Activated T-cell treated with anti-CD3 and anti-CD28 coated beads, Interleukin-2, amount 50 U/mL, for 72 hours (primary cell): ENCODE measurements around the gene MYO9B. TPM values are rescaled to one million over a fixed set of nuclear protein-coding genes. Genes with fewer than 3 reads are reported as not detected.

Experiments
- ATAC-seq, 2 donors: fragments of 150-1000 bp; cut with Tn5 transposase; replicated peaks in 1 of 2; 2 replicates each; pipeline ENCODE4 v1.10.0; 2021; ENCODE audit warnings: moderate library complexity in 2 of 2, mild to moderate bottlenecking in 1 of 2
- DNase-seq, 2 donors: peaks; one replicate each; pipeline ENCODE4 v3.0.0; 2021 to 2022; ENCODE audit warnings: mixed read lengths in 1 of 2
- H3K27ac Mint-ChIP-seq: one replicate; pipeline ENCODE4 v1.8.0; 2022; ENCODE audit warnings: mild to moderate bottlenecking, moderate library complexity, mixed read lengths
- H3K27me3 Mint-ChIP-seq: one replicate; pipeline ENCODE4 v1.8.0; 2022; ENCODE audit warnings: low read depth, mixed read lengths
- H3K36me3 Mint-ChIP-seq, 2 donors: one replicate each; pipeline ENCODE4 v1.8.0; 2022; ENCODE audit warnings: mixed read lengths in 2 of 2, mild to moderate bottlenecking in 1 of 2; ENCODE audit not compliant: insufficient read depth in 2 of 2
- H3K4me1 Mint-ChIP-seq: one replicate; pipeline ENCODE4 v1.8.0; 2022; ENCODE audit warnings: low read depth, mixed read lengths
- H3K4me3 Mint-ChIP-seq, 2 donors: one replicate each; pipeline ENCODE4 v1.8.0; 2022; ENCODE audit warnings: mild to moderate bottlenecking in 2 of 2, mixed read lengths in 2 of 2, moderate library complexity in 2 of 2
- H3K9me3 Mint-ChIP-seq, 2 donors: one replicate each; pipeline ENCODE4 v1.8.0; 2022; ENCODE audit warnings: mixed read lengths in 2 of 2
- total RNA-seq, 2 donors: library from RNA; stranded (reverse); gene quantifications; one replicate each; pipeline ENCODE4 v1.2.3, GENCODE V29; 2022

Gene MYO9B
- total RNA-seq, 2 donors from 2014 or later = 106 to 135 TPM

GRCh38 chr19:17237747-17238706, 162.4 kb downstream of the MYO9B start:
- no peak for ATAC-seq
- DNase-seq = no peak
- peaks cover 14% of the 10 kb centered on the region for H3K4me1 Mint-ChIP-seq
- no peaks in the 10 kb centered on the region for H3K36me3 Mint-ChIP-seq
- no peak overlapping the region for H3K4me3 Mint-ChIP-seq
- no peaks in the 10 kb centered on the region for H3K9me3 Mint-ChIP-seq
- H3K27ac Mint-ChIP-seq = no peak overlapping the region
- H3K27me3 Mint-ChIP-seq = no peaks in the 10 kb centered on the region

GRCh38 chr19:17240062-17240752, 164.6 kb downstream of the MYO9B start:
- ATAC-seq (no peak), DNase-seq (no peak)
- no peaks in the 10 kb centered on the region for H3K36me3 Mint-ChIP-seq
- H3K9me3 Mint-ChIP-seq = no peaks in the 10 kb centered on the region
- no peak overlapping the region for H3K4me3 Mint-ChIP-seq
- no peaks in the 10 kb centered on the region for H3K4me1 Mint-ChIP-seq
- no peaks in the 10 kb centered on the region for H3K27me3 Mint-ChIP-seq
- no peak overlapping the region for H3K27ac Mint-ChIP-seq

- H3K9me3 Mint-ChIP-seq = no peaks in the 10 kb centered on the region
- DNase-seq = no peak
- H3K4me1 Mint-ChIP-seq = no peaks in the 10 kb centered on the region
- no peaks in the 10 kb centered on the region for H3K27me3 Mint-ChIP-seq
- no peak overlapping the region for H3K4me3 Mint-ChIP-seq
- no peak for ATAC-seq
- H3K27ac Mint-ChIP-seq = no peak overlapping the region
- H3K36me3 Mint-ChIP-seq = no peaks in the 10 kb centered on the region
Observed at GRCh38 chr19:17240826-17241399, 165.3 kb downstream of the MYO9B start.

- Mint-ChIP-seq H3K4me1 (peaks cover 10% of the 10 kb centered on the region), H3K4me3 (no peak overlapping the region), H3K9me3 (no peaks in the 10 kb centered on the region), H3K27ac (no peak overlapping the region), H3K36me3 (no peaks in the 10 kb centered on the region), H3K27me3 (peaks cover 9% of the 10 kb centered on the region)
- ATAC-seq = no peak
- no peak for DNase-seq
Observed at GRCh38 chr19:17242431-17243208, 167.0 kb downstream of the MYO9B start.

GRCh38 chr19:17243211-17243829, 167.7 kb downstream of the MYO9B start:
- Mint-ChIP-seq H3K4me3 (peak overlapping the region in 1 of 2 donors; percentile 20), H3K9me3 (no peaks in the 10 kb centered on the region), H3K27ac (no peak overlapping the region)

GRCh38 chr19:17243830-17244617, 168.4 kb downstream of the MYO9B start:
- Mint-ChIP-seq H3K4me1 (peaks cover 10% of the 10 kb centered on the region), H3K36me3 (no peaks in the 10 kb centered on the region), H3K9me3 (no peaks in the 10 kb centered on the region), H3K27me3 (peaks cover 9% of the 10 kb centered on the region), H3K27ac (no peak overlapping the region), H3K4me3 (peak overlapping the region; percentile 55 to 73)
- no peak for ATAC-seq
- DNase-seq = no peak

More at GRCh38 chr19:17243211-17243829, 167.7 kb downstream of the MYO9B start:
- H3K36me3 Mint-ChIP-seq = no peaks in the 10 kb centered on the region
- H3K27me3 Mint-ChIP-seq = peaks cover 9% of the 10 kb centered on the region
- ATAC-seq (no peak), DNase-seq (no peak)
- H3K4me1 Mint-ChIP-seq = peaks cover 10% of the 10 kb centered on the region

GRCh38 chr19:17244618-17245534, 169.3 kb downstream of the MYO9B start:
- ATAC-seq = no peak
- no peaks in the 10 kb centered on the region for H3K36me3 Mint-ChIP-seq
- DNase-seq = peak in 1 of 2 donors; percentile 22
- H3K27ac Mint-ChIP-seq = no peak overlapping the region
- H3K4me3 Mint-ChIP-seq = peak overlapping the region; percentile 55 to 73
- H3K4me1 Mint-ChIP-seq = peaks cover 10% of the 10 kb centered on the region
- peaks cover 9% of the 10 kb centered on the region for H3K27me3 Mint-ChIP-seq
- H3K9me3 Mint-ChIP-seq = no peaks in the 10 kb centered on the region

- DNase-seq = no peak
- Mint-ChIP-seq H3K36me3 (no peaks in the 10 kb centered on the region), H3K27me3 (peaks cover 9% of the 10 kb centered on the region), H3K4me1 (peaks cover 10% of the 10 kb centered on the region), H3K9me3 (no peaks in the 10 kb centered on the region), H3K27ac (no peak within 1 kb of the TSS), H3K4me3 (peak within 1 kb of the TSS; percentile 90 to 93)
- peak; percentile 23 to 25 for ATAC-seq
Observed at GRCh38 chr19:17245535-17245984, 170.0 kb downstream of the MYO9B start, which contains the start of gene NR2F6. TSS of gene NR2F6 (minus strand) at chr19:17245919. CDS start at chr19:17245220, 699 bp downstream.

GRCh38 chr19:17246681-17247425, 171.3 kb downstream of the MYO9B start:
- Mint-ChIP-seq H3K27ac (no peak overlapping the region), H3K27me3 (peaks cover 9% of the 10 kb centered on the region), H3K4me1 (peaks cover 10% of the 10 kb centered on the region), H3K36me3 (no peaks in the 10 kb centered on the region), H3K9me3 (no peaks in the 10 kb centered on the region), H3K4me3 (peak overlapping the region; percentile 90 to 93)
- DNase-seq = peak in 1 of 2 donors; percentile 19
- peak in 1 of 2 donors; percentile 1 for ATAC-seq

GRCh38 chr19:17248011-17248776, 172.6 kb downstream of the MYO9B start:
- DNase-seq = no peak
- Mint-ChIP-seq H3K9me3 (no peaks in the 10 kb centered on the region), H3K36me3 (no peaks in the 10 kb centered on the region), H3K27me3 (peaks cover 9% of the 10 kb centered on the region), H3K27ac (no peak overlapping the region), H3K4me1 (peaks cover 10% of the 10 kb centered on the region), H3K4me3 (no peak overlapping the region)
- ATAC-seq = no peak
